Measurements from ENCODE around the gene ATP5MG.
"Not testable (repeated sequence)": the region's sequence is repeated elsewhere in the genome, so short reads cannot be mapped to it uniquely, and the experiment has no call there.

The ATP5MG gene

GRCh38 chr11:118383657-118384056 lies 17.7 kb upstream of the ATP5MG start:
- H3K9me3 ChIP-seq (ENCODE audit: control insufficient read depth, insufficient read depth, low read length): no peaks in the 10 kb centered on the region
- H3K4me1 ChIP-seq (ENCODE audit: insufficient read depth, low read length): no peaks in the 10 kb centered on the region
- peaks cover 23% of the 10 kb centered on the region for H3K36me3 ChIP-seq (ENCODE audit: insufficient read depth, low read length)
- H3K9ac ChIP-seq (ENCODE audit: low read depth, low read length): no peak overlapping the region

- no peaks in the 10 kb centered on the region for H3K4me1 ChIP-seq (ENCODE audit: insufficient read depth, low read length)
- H3K36me3 ChIP-seq (ENCODE audit: insufficient read depth, low read length): peaks cover 7% of the 10 kb centered on the region; the same call in 1 of the 2 replicates
- no peak overlapping the region for H3K9ac ChIP-seq (ENCODE audit: low read depth, low read length)
Observed at GRCh38 chr11:118396097-118396501, 5.3 kb upstream of the ATP5MG start.

GRCh38 chr11:118397448-118397847 lies 4.0 kb upstream of the ATP5MG start:
- no peaks in the 10 kb centered on the region for H3K9me3 ChIP-seq (ENCODE audit: control insufficient read depth, insufficient read depth, low read length)
- no peaks in the 10 kb centered on the region for H3K4me1 ChIP-seq (ENCODE audit: insufficient read depth, low read length)
- no peak overlapping the region for H3K9ac ChIP-seq (ENCODE audit: low read depth, low read length)
- H3K36me3 ChIP-seq (ENCODE audit: insufficient read depth, low read length): peaks cover 7% of the 10 kb centered on the region; the same call in 1 of the 2 replicates

More at GRCh38 chr11:118396097-118396501, 5.3 kb upstream of the ATP5MG start:
- H3K9me3 ChIP-seq (ENCODE audit: control insufficient read depth, insufficient read depth, low read length): no peaks in the 10 kb centered on the region

GRCh38 chr11:118398791-118399559 lies 2.4 kb upstream of the ATP5MG start:
- peaks cover 4% of the 10 kb centered on the region; the same call in 1 of the 2 replicates for H3K36me3 ChIP-seq (ENCODE audit: insufficient read depth, low read length)
- no peaks in the 10 kb centered on the region for H3K9me3 ChIP-seq (ENCODE audit: control insufficient read depth, insufficient read depth, low read length)
- no peak overlapping the region for H3K9ac ChIP-seq (ENCODE audit: low read depth, low read length)
- no peaks in the 10 kb centered on the region; the same call in 1 of the 2 replicates for H3K4me1 ChIP-seq (ENCODE audit: insufficient read depth, low read length)

GRCh38 chr11:118401880-118402590 lies 629 bp downstream of the ATP5MG start:
- no peaks in the 10 kb centered on the region for H3K9me3 ChIP-seq (ENCODE audit: control insufficient read depth, insufficient read depth, low read length)
- H3K36me3 ChIP-seq (ENCODE audit: insufficient read depth, low read length): peaks cover 10% of the 10 kb centered on the region
- peak overlapping the region; percentile 95 for H3K9ac ChIP-seq (ENCODE audit: low read depth, low read length)
- no peaks in the 10 kb centered on the region; the same call in 1 of the 2 replicates for H3K4me1 ChIP-seq (ENCODE audit: insufficient read depth, low read length)

GRCh38 chr11:118402594-118402993 lies 1.2 kb downstream of the ATP5MG start:
- H3K9ac ChIP-seq (ENCODE audit: low read depth, low read length): peak overlapping the region; percentile 95
- not testable (repeated sequence) for H3K4me1 ChIP-seq (ENCODE audit: insufficient read depth, low read length); H3K9me3 ChIP-seq (ENCODE audit: control insufficient read depth, insufficient read depth, low read length); H3K36me3 ChIP-seq (ENCODE audit: insufficient read depth, low read length)

GRCh38 chr11:118406599-118407166 lies 5.3 kb downstream of the ATP5MG start:
- peaks cover 10% of the 10 kb centered on the region for H3K36me3 ChIP-seq (ENCODE audit: insufficient read depth, low read length)
- H3K9me3 ChIP-seq (ENCODE audit: control insufficient read depth, insufficient read depth, low read length): no peaks in the 10 kb centered on the region
- H3K4me1 ChIP-seq (ENCODE audit: insufficient read depth, low read length): no peaks in the 10 kb centered on the region; the same call in 1 of the 2 replicates
- no peak overlapping the region for H3K9ac ChIP-seq (ENCODE audit: low read depth, low read length)

- Histone ChIP-seq H3K4me1 (ENCODE audit: insufficient read depth, low read length) (peaks cover 9% of the 10 kb centered on the region), H3K36me3 (ENCODE audit: insufficient read depth, low read length) (peaks cover 10% of the 10 kb centered on the region), H3K9ac (ENCODE audit: low read depth, low read length) (no peak overlapping the region), H3K9me3 (ENCODE audit: control insufficient read depth, insufficient read depth, low read length) (no peaks in the 10 kb centered on the region)
Observed at GRCh38 chr11:118410055-118410745, 8.8 kb downstream of the ATP5MG start.

- H3K4me1 ChIP-seq (ENCODE audit: insufficient read depth, low read length): peaks cover 22% of the 10 kb centered on the region
Observed at GRCh38 chr11:118411530-118411929, 10.1 kb downstream of the ATP5MG start.

GRCh38 chr11:118412921-118413320 lies 11.5 kb downstream of the ATP5MG start:
- H3K9ac ChIP-seq (ENCODE audit: low read depth, low read length): no peak overlapping the region
- H3K36me3 ChIP-seq (ENCODE audit: insufficient read depth, low read length): no peaks in the 10 kb centered on the region; the same call in 1 of the 2 replicates
- no peaks in the 10 kb centered on the region for H3K9me3 ChIP-seq (ENCODE audit: control insufficient read depth, insufficient read depth, low read length)
- H3K4me1 ChIP-seq (ENCODE audit: insufficient read depth, low read length): peaks cover 30% of the 10 kb centered on the region

More at GRCh38 chr11:118411530-118411929, 10.1 kb downstream of the ATP5MG start:
- Histone ChIP-seq H3K36me3 (ENCODE audit: insufficient read depth, low read length) (peaks cover 5% of the 10 kb centered on the region), H3K9ac (ENCODE audit: low read depth, low read length) (no peak overlapping the region), H3K9me3 (ENCODE audit: control insufficient read depth, insufficient read depth, low read length) (no peaks in the 10 kb centered on the region)

GRCh38 chr11:118415062-118415738 lies 13.8 kb downstream of the ATP5MG start:
- H3K4me1 ChIP-seq (ENCODE audit: insufficient read depth, low read length): peaks cover 32% of the 10 kb centered on the region
- no peaks in the 10 kb centered on the region for H3K9me3 ChIP-seq (ENCODE audit: control insufficient read depth, insufficient read depth, low read length)
- peak overlapping the region; percentile 31 for H3K9ac ChIP-seq (ENCODE audit: low read depth, low read length)
- H3K36me3 ChIP-seq (ENCODE audit: insufficient read depth, low read length): no peaks in the 10 kb centered on the region; the same call in 1 of the 2 replicates

GRCh38 chr11:118415739-118416068 lies 14.3 kb downstream of the ATP5MG start:
- H3K9ac ChIP-seq (ENCODE audit: low read depth, low read length): peak overlapping the region; percentile 31; the same call in 1 of the 2 replicates
- H3K36me3 ChIP-seq (ENCODE audit: insufficient read depth, low read length): no peaks in the 10 kb centered on the region; the same call in 1 of the 2 replicates
- no peaks in the 10 kb centered on the region for H3K9me3 ChIP-seq (ENCODE audit: control insufficient read depth, insufficient read depth, low read length)
- peaks cover 32% of the 10 kb centered on the region for H3K4me1 ChIP-seq (ENCODE audit: insufficient read depth, low read length)

GRCh38 chr11:118416900-118417299 lies 15.5 kb downstream of the ATP5MG start:
- H3K4me1 ChIP-seq (ENCODE audit: insufficient read depth, low read length): peaks cover 32% of the 10 kb centered on the region
- not testable (repeated sequence) for H3K36me3 ChIP-seq (ENCODE audit: insufficient read depth, low read length); H3K9me3 ChIP-seq (ENCODE audit: control insufficient read depth, insufficient read depth, low read length); H3K9ac ChIP-seq (ENCODE audit: low read depth, low read length)

GRCh38 chr11:118417801-118418200 lies 16.4 kb downstream of the ATP5MG start:
- Histone ChIP-seq H3K9me3 (ENCODE audit: control insufficient read depth, insufficient read depth, low read length) (no peaks in the 10 kb centered on the region), H3K4me1 (ENCODE audit: insufficient read depth, low read length) (peaks cover 32% of the 10 kb centered on the region), H3K9ac (ENCODE audit: low read depth, low read length) (no peak overlapping the region)

More at GRCh38 chr11:118417801-118418200, 16.4 kb downstream of the ATP5MG start:
- H3K36me3 ChIP-seq (ENCODE audit: insufficient read depth, low read length): no peaks in the 10 kb centered on the region; the same call in 1 of the 2 replicates
